HS-5 (cell line): Measurements from ENCODE around the gene MPZ.
A peak's percentile ranks its signal among the peaks of the same experiment; 100 is the strongest.
"Not testable (repeated sequence)": the region's sequence is repeated elsewhere in the genome, so short reads cannot be mapped to it uniquely, and the experiment has no call there.

ENCODE experiments used
- DNase-seq: peaks from one replicate; pipeline ENCODE4 v3.0.0-alpha.2; 2012; ENCODE audit warnings: low read depth

Gene MPZ

GRCh38 chr1:161309868-161310267 is at the start of gene MPZ:
MPZ (minus strand) TSS chr1:161309968; CDS start chr1:161309905, 63 bp downstream.
- no peak for DNase-seq

DNA sequence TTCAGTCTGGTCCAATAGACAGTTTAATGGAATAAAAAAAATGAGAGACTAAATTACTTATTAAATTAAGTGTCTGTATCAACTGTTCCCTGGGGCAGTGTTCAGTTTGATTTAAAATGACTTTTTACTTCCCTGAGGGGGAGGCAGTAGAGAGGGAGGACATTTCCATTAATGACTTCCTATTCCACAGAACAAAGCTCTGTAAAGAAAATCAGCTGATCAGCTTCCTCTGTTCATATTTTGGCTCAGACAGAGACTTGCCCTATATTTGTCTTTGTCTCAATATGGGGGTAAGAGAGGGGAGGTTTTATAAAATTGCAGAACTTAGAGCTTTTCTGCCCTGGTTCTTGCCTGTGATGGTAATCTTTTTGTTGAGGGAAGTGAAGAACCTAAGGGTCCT is 49.5 kb upstream of the MPZ start:
- no peak for DNase-seq

GRCh38 chr1:161357073-161357472 is 47.3 kb upstream of the MPZ start:
- no peak for DNase-seq

DNA sequence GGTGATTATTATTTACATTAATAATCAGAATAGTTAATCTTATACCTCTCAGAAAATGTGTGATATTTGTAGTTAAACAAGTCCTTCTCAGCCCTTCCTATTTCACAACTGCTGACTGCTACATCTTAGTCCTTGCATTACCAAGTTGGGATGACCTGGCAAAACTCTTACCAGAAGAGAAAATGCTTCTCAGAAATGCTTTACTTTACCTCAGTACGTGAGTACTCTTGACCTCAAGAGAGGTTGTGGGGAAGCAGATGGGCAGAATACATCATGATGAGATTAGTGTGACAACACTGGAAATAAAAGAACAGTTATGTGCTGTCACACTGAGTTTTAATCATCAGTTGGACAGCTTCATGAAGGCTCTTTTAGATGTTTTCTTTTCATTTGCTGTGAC is 41.7 kb upstream of the MPZ start:
- no peak for DNase-seq

- no peak for DNase-seq
Observed at GRCh38 chr1:161350671-161351070, 40.9 kb upstream of the MPZ start.

- no peak for DNase-seq
Observed at GRCh38 chr1:161342821-161343220, 33.1 kb upstream of the MPZ start.

- no peak for DNase-seq
Observed at GRCh38 chr1:161342177-161342576, 32.4 kb upstream of the MPZ start.

DNA sequence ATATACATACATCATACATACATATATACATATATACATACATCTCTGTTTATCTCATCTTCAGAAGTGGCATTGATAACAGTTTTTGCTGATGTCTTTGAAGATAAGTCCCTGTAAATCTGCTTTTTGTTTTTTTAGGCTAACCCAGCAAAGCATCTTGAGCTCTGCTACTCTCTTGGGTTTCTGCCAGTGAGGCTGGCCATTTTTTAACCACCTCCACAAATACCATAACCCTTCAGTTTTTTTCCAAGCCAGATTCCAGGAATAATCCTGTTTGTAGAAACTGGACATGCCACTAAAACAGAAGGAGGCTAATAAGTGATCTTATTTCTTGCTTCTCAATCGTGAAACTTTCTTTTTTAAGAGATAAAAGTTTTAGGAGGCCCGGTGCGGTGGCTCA is 26.0 kb upstream of the MPZ start:
- no peak for DNase-seq

DNA sequence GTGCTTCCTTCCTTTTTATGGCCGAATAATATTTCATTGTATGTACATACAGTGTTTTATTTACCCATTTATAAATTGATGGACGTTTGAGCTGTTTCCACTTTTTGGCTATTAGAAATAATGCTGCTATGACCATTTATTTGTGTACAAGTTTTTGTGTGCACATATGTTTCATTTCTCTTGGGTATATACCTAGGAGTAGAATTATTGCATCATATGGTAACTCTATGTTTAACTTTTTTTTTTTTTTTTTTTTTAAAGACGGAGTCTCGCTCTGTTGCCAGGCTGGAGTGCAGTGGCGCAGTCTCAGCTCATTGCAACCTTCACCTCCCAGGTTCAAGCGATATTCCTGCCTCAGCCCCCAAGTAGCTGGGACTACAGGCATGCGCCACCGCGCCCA is 23.4 kb upstream of the MPZ start:
- DNase-seq: no peak

DNA sequence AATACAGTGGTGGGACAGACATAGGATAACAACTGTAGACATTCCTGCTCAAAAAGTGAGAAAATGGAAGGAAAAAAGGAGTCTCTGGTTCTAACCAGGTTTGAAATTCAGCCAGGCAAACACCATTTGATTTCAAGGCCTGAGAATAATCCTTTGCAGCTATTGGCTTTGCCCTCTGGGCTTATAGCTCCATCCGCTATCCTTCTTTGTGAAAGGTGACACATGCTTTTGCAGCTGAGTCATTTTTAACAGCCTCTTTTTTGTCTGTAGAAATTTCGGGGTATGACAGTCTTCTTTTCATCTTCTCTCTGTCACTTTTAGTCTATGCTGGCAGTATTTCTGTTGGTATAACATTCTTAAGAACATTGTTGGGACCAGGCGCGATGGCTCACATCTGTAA is 20.6 kb upstream of the MPZ start:
- DNase-seq: no peak

DNA sequence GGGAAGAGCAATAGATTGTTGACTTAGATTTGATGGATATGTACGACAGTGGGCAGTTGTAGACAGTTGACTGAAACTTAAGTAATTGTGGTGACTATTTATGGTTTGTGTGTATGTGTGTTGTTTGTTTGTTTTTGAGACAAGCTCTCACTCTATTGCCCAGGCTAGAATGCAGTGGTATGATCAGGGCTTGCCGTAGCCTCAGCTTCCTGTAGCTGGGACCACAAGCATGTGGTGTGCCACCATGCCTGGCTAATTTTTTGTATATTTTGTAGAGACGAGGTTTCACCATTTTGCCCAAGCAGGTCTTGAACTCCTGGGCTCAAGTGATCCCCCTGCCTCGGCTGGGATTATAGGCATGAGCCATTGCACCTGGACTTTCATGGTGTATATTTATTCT is 14.3 kb upstream of the MPZ start:
- no peak for DNase-seq

DNA sequence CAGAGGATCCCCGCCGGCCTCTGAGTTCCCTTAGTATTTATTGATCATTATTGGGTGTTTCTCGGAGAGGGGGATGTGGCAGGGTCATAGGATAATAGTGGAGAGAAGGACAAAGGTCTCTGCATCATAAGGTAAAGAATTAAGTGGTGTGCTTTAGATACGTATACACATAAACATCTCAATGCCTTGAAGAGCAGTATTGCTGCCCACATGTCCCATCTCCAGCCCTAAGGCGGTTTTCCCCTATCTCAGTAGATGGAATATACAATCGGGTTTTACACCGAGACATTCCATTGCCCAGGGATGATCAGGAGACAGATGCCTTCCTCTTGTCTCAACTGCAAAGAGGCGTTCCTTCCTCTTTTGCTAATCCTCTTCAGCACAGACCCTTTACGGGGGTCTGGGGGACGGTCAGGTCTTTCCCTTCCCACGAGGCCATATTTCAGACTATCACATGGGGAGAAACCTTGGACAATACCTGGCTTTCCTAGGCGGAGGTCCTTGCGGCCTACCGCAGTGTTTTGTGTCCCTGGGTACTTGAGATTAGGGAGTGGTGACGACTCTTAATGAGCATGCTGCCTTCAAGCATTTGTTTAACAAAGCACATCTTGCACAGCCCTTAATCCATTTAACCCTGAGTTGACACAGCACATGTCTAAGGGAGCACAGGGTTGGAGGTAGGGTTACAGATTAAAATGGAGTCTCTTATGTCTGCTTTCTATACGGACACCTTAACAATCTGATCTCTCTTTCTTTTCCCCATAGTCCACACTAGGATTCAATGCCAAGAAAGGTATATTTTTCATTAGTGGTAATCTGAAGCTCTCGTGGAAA is 6.3 kb upstream of the MPZ start:
- DNase-seq: not testable (repeated sequence)

DNA sequence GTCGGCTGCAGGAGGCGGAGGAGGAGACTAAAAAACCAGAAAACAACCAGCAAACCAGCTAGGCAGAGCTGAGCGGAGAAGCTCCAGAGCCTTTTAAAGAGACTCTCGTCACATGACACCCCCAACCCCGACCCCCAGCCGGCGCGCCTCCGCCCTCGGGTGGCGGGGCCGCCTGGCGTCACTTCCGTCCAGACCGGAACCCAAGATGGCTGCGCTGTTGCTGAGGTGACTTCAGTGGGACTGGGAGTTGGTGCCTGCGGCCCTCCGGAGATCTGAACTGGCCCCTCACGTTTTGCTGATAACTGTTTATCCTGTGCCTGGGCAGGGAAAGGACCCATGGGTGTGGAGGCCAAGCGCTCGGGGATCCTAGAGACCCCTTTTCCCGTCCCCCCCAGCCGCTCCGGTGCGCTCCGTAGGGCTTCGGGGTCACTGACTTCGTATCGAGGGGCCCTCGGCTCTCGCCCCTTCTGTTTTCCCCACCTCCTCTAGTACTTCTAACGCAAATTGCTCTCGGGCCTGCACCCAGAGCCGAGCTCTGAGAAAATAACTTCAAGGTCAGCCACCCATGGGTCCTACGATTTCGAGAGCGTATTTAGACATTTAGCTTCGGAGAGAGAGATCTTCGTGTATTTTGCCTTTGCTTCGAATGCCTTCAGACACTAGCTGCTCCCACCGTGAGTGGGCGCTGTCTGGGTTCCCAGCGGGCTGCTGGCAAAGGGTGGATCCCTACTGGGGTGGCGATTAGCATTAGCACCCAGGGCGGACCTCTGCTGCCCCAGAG is 4.6 kb upstream of the MPZ start, which contains the start of gene SDHC:
Gene SDHC, plus strand, starts transcription at position 181 of the 781 bp plus-strand sequence. Its CDS starts 25 bp downstream, at position 206.
- peak; percentile 37 for DNase-seq

DNA sequence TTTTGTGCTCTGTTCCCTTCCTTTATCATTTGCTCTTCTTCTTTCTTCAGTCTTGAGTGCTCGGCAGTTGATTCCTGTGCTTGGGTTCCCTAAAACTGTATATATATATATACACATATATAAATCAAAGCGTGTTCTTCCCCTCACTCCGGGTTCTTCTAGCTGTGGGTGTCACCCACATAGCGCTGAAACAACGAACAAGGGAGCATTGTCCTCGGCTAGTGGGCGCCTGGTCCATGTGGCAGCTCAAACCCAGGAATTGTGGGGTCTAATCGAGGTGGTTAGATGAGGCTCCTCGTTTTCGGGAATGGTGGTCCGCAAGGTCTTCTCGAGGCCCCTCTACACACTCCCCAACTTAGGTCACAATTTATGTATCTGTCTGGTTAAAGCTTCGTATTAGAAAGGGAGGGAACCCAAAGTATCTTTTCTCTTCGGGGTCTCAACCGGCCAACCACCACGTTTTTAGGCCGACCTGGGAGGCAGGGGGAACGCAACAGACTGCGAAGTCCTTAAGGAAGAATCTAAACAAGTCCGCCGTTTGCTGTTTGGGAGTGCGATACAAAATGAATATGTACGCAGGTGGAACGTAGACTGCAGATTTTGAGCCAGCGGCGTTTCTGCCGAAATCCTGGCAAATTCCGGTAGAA is 3.9 kb upstream of the MPZ start:
- DNase-seq: no peak

- DNase-seq: no peak
Observed at GRCh38 chr1:161311595-161312181, 1.9 kb upstream of the MPZ start.

GRCh38 chr1:161307892-161308638 is 1.7 kb downstream of the MPZ start:
- DNase-seq: no peak

DNA sequence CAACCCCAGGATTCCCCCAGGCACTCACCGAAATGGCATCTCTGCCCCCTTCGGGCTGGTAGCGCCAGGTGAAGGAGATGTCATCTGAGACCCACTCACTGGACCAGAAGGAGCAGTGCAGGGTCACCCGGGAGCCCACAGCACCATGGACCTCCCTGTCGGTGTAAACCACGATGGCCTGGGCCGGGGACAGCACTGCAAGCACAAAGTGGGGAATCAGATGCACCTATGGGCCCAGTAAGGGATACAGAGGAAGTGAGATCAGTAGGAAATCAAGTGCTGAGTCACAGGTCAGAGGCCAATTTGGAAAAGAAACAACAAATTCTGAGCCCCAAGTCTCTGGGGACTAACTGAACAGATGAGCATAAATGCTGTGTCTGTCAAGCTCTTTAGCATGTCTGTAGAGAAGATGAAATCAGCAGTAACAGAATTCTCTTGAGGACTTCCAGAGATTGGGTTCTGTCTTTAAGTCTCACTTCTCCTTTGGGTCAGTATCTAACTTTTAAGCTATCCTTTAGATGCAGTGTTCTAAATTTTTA is 2.5 kb downstream of the MPZ start:
- peak; percentile 72 for DNase-seq

DNA sequence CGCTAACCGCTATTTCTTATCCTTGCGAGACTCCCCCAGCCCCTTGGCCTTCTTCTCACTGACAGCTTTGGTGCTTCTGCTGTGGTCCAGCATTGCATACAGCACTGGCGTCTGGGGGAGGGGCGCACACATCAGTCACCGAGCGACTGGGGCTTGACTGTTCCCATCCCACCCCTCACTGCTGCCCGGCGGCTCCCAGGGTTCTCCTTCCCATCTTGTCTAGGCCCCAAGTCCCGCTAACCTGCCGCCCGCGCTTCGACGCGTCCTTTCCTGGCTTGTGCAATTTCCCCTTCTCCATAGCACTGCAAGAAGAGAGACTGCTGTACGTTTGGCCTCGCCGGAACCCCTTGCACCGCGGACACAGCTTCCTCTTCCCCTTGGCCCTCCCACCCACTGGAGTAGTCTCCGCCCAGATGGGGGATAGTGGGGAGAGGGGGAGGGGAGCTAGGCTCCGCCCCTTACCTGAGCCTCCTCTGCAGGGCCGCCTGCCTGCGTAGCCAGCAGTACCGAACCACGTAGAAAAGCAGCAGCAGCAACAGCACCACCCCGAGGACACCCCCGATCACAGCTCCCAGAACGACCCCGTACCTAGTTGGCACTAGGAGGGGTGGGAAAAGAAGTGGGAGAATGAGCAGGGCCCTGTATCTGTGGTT is 3.8 kb downstream of the MPZ start:
- DNase-seq: no peak

DNA sequence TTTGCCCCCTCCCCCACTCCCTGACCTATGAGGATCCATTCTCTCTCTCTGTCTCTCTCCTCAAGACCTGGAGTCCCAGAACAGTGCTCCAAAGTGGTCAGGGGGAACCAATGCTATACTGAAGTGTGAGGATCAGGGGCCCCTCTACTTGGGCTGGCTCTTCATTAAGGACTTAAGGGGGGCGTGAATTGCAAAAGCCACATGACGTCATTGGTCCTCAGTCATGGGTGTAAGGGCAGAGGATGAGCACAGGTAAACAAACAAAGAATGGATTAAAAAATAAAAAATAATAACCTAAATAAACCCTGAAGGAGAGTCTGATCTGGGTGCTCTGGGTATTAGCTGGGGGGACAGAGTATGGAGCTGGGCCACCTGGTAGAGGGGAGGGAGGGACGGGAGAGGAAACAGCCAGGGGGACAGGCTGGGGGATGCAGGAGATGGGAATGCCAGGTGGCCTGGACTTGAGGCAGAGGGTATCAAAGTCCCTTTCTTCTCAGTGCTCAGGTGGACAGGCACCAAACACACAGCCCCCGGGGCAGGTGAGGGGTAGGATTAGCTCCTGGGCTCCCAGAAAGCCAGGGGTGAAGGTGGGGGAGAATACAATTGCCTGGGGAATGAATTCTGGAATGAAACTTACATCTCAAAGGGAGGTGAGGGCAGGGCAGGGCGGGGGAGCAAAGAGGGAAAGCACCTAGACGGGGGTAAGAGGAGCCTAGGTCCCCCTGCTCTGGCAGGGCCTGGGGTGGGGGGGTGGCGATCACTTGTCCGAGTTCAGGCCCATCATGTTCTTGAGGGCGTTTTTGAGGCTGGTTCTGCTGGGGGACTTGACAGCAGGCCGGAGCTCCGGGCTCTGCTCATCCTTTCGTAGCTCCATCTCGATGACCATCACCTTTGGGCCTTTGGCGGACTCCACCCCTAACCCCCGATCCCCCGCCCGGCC is 4.6 kb downstream of the MPZ start:
- DNase-seq: no peak

DNA sequence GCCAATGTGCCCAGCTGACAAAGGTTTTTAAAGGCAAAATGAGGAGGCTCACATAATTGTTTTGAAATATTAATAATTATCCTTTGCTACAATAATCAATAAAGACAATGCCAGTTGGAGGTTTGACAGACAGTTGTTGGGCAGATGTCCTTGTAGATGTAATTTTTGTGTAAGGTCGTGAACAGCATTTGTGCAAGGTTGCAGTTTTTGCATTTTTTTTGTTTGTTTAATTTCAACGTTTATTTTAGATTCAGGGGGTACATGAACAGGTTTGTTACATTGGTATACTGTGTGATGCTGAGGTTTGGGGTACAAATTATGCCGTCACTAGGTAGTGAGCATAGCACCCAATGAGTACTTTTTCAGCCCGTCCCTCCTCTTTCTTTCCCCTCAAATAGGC is 9.3 kb downstream of the MPZ start:
- DNase-seq: no peak
